GM18517 (cell line): ENCODE measurements around the gene ACTR8.

ENCODE experiments used
- ATAC-seq: cut with Tn5 transposase; IDR thresholded peaks from one replicate; pipeline ENCODE4 v1.9.1; 2021; ENCODE audit warnings: mild to moderate bottlenecking, moderate library complexity; ENCODE audit not compliant: unreplicated experiment

Gene ACTR8

DNA sequence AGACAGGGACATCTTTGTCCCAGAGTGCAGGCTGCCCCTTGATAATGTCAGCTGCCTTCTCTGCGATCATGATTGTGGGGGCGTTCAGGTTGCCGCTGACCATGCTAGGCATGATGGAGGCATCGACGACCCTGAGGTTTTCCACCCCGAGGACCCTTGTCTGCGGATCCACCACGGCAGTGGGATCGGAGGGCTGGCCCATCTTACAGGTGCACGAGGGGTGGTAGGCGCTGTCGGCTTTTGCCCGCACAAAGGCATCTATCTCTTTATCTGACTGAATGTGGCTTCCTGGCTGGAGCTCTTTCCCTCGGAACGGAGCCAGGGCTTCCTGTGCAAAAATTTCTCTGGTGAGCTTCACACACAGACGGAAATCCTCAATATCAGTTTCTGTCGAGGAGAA is 64.1 kb downstream of the ACTR8 start:
- ATAC-seq = no peak

DNA sequence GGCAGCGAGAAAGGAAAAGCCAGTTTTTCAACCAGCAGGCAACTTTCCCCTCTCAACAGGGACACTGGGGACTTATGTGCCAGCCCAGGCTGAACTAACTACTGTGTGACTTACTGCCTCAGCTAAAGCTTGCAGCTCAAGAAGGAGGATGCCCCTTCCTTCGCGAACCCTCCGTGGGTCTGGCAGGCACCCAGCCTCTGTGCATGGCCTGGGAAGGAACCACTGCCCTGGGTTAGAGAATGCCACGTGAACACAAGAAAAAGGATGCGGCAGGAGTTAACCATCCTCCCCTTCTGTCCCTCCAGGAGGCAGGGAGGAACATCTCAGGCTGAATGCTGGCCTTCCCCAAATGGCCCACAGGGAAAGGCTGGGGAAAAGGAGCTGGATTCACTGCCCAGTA is 64.7 kb downstream of the ACTR8 start:
- ATAC-seq = no peak
